GM18507 (cell line): ENCODE results near the gene MYPN.

Source experiments
- DNase-seq: peaks from one replicate; pipeline ENCODE4 v3.0.0; 2011; ENCODE audit warnings: low read depth; ENCODE audit not compliant: insufficient read length; ENCODE audit errors: extremely low spot score
- FAIRE-seq: peaks from 2 replicates; lab custom pipeline; 2011; peaks lifted over from hg19 to GRCh38; lab: Jason Lieb, UNC

MYPN gene

GRCh38 chr10:68251151-68251550 lies 141.9 kb downstream of the MYPN start:
- DNase-seq (no peak), FAIRE-seq (no peak)

GRCh38 chr10:68251625-68252495 lies 142.6 kb downstream of the MYPN start:
- DNase-seq (no peak), FAIRE-seq (peak; percentile 79)

GRCh38 chr10:68253346-68253745 lies 144.1 kb downstream of the MYPN start:
- FAIRE-seq (no peak), DNase-seq (no peak)

GRCh38 chr10:68261132-68261856 lies 152.0 kb downstream of the MYPN start:
- FAIRE-seq (no peak), DNase-seq (no peak)
